GM19468 (cell line): ENCODE data around the gene LFNG.

ENCODE experiments used
- ATAC-seq: cut with Tn5 transposase; IDR thresholded peaks from one replicate; pipeline ENCODE4 v1.9.1; 2021; ENCODE audit warnings: mild to moderate bottlenecking, moderate library complexity, moderate number of reproducible peaks; ENCODE audit not compliant: unreplicated experiment; ENCODE audit errors: extremely low read depth

LFNG gene

DNA sequence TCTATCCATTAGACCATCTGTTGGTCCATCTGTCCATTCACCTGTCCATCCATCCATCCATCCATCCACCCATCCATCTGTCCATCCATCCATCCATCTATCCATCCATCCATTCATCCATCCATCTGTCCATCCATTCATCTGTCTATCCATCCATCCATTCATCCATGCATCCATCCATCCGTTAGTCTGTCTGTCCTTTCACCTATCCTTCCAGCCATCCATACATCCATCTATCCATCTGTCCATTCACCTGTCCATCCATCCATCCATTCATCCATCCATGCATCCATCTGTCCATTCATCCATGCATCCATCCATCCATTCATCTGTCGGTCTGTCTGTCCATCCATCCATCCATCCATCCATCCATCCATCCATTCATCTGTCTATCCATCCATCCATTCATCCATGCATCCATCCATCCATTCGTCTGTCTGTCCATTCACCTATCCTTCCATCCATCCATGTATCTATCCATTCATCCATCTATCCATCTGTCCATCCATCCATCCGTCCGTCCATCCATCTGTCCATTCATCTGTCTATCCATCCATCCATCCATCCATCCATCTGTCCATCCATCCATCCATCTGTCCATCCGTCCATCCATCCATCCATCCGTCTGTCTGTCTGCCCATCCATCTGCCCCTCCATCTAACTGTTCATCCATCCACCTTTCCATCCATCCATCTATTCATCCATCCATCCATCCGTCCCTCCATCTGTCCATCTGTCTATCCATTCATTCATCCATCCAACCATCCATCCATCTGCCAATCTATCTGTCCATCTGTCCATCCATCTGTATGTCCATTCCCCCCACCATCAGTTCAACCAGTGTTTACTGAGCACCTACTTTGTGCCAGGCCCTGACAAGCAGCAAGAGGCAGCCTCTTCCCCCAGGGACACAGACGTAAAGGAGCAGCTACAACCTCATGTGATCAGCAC is 4.8 kb upstream of the LFNG start:
- ATAC-seq, result no peak

DNA sequence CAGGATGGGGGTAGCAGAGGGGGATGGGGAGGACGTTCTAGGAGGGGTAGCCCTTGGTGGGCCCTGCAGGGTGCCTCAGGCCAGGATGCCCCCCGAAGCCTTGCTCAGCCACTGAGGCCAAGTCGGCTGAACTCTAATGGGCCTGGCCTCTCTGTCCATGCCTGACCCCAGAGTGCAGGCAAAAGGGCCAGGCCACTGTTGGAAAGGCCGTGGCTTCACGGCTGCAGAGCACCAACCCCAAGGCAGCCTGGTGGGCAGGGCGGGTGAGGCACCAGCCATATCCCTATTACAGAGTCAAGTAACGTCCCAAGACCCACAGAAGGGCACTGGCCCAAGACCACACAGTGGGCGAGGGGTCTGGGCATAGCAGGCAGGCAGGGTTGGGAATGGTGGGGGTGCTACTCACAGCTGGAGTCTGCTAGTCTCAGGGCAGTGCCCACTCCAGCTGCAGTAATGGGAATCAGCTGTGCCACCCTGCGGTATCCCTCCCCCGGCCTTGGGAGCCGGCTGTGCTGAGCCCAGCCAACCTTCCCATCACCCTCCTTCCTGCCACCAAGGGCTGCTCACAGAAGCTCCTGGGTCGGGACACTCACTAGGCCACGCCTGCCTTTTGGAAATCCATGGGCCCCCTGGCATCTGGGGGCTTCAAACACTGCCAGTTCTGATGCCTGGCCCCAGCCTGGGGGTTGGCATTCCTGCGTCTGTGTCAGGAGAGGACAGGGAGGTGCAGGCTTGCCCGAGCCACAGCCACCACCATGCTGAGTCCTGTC is 4.0 kb upstream of the LFNG start:
- no peak for ATAC-seq

DNA sequence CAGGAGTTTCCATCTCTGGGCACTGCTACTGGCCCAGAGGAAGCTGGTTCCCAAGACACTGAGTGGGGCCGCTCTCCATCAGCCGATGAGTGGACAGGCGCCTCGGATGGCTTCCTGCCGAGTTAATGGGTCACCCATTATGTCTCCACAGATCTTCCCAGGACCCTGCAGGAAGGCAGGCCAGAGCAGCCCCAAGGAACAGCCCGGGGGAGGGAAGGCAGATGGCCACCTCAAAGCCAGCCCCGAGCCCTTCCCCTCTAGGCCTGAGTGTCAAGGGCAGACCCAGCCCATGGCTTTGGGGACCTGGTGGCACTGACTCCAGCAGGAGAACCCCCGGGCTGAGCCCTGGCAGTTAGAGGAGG is 3.4 kb upstream of the LFNG start:
- no peak for ATAC-seq

DNA sequence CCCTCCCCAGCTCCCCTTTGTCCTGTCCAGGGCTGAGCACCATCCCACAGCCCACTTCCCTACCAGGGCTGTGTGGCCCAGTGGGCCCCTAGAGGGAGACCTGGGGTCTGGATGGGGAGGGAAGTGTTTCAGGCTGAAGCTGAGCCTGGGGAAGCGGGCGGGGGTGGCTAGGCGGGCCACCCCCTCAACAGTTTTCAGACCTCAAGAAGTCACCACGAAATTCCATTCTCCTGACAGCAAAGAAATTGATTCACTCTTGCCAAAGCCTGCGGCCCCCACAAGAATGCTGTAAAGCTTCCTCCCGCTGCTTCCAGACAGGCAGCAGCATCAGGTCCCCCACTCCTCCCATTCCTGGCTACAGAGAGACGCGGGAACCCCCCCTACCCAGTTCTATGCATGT is 2.5 kb upstream of the LFNG start:
- no peak for ATAC-seq

DNA sequence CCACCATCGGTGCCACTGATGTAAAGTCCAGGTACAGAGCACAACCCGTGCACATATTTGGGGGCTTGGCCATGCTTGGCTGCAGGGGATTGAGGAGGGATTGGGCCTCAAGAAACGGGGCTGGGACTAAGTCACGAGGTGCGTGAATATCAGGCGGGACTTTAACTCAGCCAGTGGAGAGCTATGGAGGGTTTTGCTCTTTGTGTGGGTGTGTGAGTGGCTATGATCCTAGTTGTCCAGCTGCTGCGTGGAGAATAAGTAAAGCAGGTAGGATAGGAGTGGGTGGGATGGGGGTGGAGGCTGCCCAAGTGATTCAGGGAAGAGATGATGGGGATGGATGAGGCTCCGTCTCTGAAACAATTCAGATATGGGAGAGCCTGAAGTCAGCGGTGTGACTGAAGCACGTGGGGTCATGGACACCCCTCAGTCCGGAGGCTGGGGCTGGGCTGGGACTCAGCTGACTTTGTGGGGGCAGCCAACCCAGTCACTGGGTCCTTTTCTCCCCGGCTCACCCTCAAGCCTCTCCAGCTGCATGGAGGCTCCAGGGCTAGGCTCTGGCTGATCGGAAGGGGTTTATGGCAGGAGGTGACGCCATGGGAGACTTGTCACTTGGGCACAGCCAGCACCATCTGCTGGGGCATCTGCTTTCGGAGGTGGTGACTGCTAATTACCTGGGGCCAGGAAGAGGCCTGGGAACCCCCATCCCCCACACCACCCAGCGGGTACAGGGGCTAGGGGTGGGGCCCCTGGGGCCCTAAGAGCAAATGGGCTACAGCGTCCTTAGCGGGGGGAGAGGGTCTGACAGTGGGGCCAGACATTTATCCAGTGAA is 1.7 kb upstream of the LFNG start:
- no peak for ATAC-seq

DNA sequence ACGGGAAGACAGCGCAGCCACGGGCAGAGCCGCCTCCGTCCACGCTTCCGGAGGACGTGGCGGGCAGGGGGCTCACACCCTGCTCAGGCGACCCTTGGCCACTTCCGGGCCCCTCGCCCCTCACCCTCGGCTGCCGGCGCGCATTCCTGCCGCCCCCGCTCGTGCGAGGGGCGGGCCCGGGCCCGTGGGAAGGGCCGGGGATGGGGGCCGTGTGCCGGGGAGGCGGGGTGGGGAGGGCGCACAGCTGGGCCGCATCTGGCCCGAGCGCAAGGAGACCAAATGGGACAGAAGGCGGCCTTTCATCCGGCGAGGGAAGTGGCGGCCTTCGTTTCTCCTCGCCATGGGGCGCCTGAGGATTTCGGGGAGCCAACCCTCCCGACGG is 846 bp upstream of the LFNG start:
- ATAC-seq, result no peak

DNA sequence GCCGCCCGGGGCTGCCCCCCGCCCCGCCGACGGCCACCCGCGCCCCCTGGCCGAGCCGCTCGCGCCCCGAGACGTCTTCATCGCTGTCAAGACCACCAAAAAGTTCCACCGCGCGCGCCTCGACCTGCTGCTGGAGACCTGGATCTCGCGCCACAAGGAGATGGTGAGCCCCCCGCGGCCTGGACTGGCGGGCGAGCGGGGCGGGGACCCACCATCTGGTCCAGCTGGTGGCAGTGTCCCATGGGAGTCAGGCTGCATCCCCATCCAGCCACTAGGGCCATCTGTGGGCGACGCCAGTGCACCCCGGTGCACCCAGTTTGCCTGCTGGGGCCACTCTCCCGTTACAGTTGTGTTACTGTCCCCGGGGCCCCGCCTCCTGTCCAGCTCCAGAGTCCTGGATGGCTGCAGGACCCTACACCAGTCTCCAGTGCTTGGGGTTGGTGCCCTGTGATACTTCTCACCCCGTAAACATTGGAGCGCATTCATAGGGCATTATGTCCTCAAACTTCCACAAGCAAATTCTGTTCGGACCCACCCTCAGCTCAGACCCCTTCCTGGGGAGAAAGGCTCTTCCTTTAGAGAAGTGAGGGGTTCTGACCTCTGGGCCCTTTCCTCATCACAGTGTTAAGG is 672 bp downstream of the LFNG start:
- ATAC-seq, result no peak

DNA sequence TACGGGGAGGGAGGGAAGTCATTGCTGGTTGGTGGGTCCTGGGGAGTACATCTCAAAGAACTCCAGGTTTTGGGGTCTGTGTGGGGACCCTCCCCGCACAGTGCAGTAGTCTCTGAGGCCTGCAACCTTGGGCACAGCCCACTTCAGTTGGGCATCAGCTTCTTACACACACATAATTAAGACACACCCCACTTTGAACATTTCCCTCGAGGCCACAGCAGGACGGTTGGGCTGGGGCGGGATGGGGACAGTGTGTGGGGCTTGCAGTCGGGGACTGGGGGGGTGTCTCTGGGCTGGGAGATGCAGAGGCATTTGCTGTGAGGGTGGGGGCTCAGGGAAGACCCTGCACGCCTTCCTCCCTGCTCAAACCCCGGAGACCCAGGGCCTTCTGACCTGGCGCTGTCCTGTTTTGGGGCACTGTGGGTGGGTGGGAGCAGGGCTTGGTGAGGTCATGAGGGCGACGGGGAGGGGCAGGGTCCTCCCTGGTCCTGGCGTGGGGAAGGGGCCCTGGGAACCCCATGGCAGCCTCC is 1.3 kb downstream of the LFNG start:
- ATAC-seq, result no peak

DNA sequence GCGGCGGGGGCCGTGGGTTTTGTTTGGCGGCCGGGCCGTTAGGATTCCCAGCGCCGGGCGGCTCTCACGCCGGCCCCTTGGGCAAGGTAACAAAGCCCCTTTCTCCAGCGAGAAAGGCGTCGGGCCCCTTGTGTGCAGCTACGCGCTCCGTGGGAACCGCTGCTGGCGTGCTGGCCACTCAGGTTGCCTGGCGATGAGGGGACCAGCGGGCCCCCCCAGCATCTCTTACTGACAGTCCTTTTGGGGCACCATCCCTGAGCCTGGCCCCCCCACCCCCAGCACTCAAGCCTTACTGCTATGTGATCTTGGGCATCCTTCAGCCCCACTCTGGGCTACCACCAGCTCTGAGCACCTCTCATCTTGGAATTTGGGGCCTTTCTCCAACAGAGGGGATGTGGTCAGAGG is 1.8 kb downstream of the LFNG start:
- ATAC-seq, result no peak

DNA sequence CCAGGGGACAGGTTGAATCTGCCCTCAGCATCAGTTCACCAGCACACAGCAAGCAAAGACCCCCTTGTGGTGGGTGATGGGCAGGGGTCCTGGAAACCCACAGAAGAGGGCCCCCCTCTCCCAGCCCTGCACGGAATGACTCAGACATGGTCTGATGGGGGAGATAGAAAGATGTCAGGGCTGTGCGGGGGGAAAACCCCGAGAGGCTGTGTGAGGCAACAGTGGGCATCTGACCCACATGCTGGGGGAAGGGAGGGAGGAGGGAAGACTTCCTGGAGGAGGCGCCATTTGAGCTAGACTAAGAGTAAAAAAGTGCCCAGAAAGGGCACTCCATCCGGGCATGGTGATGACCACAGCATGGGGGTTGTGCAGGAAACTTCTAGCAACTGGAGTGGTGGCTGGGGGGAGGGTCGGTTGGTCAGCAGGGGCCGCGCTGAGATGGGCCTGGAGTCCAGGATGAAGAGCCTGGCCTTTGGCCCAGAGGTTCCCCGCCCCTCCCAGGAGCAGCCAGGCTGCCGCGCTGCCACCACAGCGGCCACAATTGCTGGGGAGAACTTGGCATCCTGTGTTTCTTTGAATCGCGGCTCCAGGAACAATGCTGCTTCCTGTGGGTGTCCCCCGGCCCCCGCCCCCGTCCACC is 2.5 kb downstream of the LFNG start:
- no peak for ATAC-seq

DNA sequence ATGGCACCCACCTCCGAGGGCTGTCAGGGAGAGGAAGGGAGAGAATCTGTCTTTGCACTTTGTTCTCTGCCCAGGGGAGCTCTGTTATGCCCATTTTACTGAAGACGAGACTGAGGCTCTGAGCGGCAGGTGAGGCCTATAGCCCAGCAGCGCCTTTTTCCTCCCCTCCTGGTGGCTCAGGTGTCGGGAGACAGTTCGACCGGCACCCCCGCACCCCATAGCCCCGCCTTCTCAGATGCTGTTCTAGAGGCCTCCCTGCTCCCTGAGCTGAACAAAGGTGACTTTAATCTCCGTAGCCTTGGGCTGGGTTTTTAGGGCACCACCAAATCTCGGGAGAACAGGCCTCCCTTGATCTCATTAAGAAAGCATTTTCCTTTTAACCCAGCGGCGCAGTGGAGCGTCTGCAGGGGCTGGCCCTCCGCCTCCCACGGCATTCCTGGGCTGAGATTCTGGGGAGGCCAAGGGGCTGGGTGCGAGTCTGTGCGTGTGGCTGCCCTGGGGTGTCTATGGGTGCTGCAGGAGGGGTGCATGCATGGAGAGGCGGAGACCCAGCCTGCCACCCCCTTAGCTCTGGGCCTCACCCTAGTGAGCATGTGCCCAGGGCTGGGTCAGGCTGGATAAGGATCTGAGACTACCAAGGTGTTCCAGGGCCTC is 3.3 kb downstream of the LFNG start:
- no peak for ATAC-seq

DNA sequence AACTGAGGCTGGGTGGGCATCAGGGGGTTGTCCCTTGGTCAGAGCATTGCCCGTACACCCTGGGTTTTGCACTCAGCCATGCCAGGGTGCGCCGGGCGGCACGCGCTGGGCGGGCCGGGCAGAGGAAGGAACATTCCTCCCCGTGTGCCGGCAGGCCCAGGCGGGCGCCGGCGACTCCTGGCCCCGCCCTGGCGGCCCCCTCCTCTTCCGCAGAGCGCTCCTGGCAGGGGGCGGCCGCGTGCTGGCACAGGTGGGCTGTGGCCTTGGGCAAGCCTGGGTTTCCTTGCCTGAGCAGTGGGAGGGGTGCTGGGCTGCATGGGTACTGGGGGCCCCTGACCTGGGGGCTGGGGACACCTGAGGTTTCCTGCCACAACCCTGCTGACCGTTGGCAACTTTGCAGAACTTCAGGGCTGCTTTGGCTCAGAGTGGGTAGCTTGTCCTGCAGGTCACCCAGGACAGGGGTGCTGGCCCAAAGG is 3.9 kb downstream of the LFNG start:
- no peak for ATAC-seq

DNA sequence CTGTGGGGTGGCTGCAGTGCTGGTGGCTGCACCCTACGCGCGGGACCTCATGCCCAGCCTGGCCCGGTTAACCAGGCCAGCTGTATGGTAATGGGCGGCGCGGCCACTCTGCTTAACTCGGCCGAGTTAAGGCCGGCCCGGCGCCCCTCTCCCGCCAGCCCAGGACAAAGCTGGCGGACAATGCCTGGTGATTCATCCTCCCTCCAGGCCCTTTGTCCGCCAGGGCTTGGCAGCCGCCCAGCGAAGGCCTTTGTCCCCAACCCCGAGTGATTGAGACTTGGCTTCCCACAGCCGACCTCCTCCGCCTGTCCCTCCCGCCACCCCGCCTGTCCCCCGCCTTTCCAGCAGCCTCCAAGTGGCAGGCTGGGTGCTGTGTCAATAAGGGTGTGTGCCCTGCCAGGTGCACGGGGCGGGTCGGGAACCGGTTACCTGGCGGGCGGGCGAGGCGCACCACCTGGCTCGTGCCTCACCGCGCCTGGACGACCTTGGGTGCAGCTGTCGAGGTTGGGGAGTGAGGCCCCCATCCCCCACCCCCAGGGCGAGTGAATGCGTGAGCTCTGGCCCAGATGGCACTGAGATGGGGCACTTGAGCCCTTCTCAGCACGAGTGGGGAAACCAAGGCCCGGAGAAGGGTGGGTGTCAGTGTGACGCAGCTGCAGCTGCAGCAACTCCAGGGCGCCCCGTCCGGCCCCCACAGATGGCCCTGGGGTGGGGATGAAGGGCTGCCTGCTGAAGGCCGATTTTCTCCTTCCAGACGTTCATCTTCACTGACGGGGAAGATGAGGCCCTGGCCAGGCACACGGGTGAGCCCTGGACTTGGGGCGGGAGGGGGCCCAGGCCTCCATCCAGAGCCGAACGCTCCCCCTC is 4.6 kb downstream of the LFNG start:
- ATAC-seq, result no peak

DNA sequence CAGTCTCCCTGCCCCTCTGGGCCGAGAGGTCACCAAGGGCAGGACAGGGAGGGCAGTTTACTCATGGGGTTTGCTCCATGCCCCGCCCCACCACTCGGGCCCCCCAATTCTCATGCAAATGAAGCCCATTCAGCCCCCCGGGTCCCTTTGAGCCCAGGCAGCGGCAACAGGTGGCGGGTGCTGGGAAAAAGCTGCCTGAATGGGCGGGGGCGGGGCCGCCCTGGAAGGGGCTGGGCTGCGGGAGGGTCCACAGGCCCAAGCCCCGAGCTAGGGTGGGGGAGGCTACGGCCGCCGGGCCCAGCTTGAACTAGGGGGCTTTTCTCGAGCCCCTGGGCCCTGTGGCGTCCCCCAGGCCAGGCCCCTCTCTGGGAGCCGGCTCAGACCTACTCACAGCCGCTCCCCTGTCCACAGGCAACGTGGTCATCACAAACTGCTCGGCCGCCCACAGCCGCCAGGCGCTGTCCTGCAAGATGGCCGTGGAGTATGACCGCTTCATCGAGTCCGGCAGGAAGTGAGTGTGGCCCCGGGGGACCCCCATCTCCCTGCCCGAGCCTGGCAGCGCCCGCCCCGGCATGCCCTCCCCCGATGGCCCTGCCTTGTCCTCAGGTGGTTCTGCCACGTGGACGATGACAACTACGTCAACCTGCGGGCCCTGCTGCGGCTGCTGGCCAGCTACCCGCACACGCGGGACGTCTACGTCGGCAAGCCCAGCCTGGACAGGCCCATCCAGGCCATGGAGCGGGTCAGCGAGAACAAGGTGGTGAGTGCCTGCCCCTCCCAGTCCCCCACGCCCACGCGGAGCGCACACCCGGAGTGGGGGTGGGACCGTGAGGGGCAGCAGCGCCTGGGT is 5.5 kb downstream of the LFNG start:
- no peak for ATAC-seq

DNA sequence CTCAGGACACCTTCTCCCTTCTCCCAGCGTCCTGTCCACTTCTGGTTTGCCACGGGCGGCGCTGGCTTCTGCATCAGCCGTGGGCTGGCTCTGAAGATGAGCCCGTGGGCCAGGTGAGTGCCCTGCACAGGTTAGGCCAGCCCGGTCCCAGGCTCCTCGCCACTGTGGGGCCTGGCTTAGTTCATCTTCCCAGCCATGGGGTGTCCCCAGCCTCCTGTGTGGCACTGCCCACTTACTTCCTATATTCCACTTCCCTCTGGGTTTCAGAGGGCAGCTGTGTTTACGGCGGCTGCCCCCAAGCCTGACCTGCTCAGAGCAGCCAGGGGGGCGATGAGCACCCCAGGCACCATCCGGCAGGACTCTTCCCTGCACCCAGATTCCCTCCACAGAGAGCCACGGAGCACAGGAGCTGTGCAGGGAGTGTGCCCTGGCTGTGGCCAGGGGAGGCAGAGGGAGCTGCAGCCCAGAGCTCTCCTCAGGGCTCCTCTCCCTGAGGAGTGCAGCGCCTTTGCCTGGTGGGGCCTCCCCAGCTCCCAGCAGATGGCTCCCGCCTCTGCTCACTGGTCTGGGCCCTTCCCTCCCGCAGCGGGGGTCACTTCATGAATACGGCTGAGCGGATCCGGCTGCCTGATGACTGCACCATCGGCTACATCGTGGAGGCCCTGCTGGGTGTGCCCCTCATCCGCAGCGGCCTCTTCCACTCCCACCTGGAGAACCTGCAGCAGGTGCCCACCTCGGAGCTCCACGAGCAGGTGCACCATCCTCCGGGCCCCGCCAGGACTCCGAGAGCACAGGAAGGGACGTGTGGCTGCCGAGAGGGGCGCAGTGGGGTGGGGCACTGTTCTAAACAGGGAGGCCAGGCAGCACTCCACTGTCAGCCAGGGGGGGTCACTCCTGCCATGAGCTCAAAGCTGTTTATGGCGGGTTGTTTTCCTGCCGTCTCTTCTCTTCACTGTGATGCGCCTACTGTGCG is 6.4 kb downstream of the LFNG start:
- no peak for ATAC-seq
